ENCODE data around the gene USP47. TPM values are rescaled to one million over a fixed set of nuclear protein-coding genes. Genes with fewer than 3 reads are reported as not detected.

The USP47 gene
- total and polyA plus RNA-seq, 12 donors, result 36.9 to 107 (median 43.0) TPM

DNA sequence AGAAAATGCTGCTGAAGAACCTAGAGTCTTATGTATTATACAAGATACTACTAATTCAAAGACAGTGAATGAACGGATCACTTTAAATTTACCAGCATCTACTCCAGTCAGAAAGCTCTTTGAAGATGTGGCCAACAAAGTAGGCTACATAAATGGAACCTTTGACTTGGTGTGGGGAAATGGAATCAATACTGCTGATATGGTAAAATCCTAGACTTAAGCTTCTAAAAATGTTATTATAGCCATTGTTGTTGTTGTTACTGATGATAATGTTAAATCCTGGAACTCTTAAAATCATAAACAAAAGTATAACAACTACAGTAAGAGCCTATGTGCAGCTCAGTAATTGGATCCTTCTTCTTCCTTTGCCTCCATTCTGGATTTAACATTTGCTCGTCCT, 38.4 kb downstream of the USP47 start:
- intact Hi-C loops (cut with DNase I), result no loop called here
- H3K4me1 ChIP-seq (replicated peaks in 1 of 2), result peaks cover 0 to 19% of the 10 kb centered on the region in 2 donors
- no peak for TF ChIP-seq POLR2A (IDR thresholded peaks at IDR 0.05)
- TF ChIP-seq, protein P1, sequence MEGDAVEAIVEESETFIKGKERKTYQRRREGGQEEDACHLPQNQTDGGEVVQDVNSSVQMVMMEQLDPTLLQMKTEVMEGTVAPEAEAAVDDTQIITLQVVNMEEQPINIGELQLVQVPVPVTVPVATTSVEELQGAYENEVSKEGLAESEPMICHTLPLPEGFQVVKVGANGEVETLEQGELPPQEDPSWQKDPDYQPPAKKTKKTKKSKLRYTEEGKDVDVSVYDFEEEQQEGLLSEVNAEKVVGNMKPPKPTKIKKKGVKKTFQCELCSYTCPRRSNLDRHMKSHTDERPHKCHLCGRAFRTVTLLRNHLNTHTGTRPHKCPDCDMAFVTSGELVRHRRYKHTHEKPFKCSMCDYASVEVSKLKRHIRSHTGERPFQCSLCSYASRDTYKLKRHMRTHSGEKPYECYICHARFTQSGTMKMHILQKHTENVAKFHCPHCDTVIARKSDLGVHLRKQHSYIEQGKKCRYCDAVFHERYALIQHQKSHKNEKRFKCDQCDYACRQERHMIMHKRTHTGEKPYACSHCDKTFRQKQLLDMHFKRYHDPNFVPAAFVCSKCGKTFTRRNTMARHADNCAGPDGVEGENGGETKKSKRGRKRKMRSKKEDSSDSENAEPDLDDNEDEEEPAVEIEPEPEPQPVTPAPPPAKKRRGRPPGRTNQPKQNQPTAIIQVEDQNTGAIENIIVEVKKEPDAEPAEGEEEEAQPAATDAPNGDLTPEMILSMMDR (IDR thresholded peaks at IDR 0.05), result no peak
- no peak for DNase-seq
- no peaks in the 10 kb centered on the region for H3K9me3 ChIP-seq (replicated peaks in 1 of 3)
- peaks cover 0 to 9% of the 10 kb centered on the region in 2 donors for H3K36me3 ChIP-seq (replicated peaks in 1 of 2)
- H3K4me3 ChIP-seq, result no peak overlapping the region
- H3K27ac ChIP-seq, result no peak overlapping the region
- H3K27me3 ChIP-seq, result no peaks in the 10 kb centered on the region
- WGBS, 4 donors, result 89 to 93% (median 90%) methylated on average over 2 of the region's 2 CpGs

DNA sequence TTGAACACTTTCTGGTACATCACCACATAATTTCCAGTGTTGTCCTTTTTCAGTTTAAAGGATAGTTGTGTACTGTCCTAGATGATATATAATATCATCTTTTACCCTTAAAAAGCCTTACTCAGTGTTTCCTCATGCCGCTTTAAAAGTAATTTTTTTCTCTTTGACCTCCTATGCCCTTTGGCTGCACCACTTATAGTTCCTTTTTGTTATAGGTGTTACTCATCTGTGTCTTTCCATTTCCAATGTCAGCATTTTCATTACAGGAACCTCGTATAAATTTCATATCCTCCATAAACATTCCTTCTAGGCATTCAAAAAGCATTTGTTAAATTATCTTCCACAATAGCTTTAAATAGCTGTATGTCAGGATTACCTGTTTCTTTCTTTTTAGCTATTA, 40.8 kb downstream of the USP47 start:
- Histone ChIP-seq H3K36me3 (replicated peaks in 1 of 2) (peaks cover 0 to 26% of the 10 kb centered on the region in 2 donors), H3K27me3 (no peaks in the 10 kb centered on the region), H3K4me1 (replicated peaks in 1 of 2) (peaks cover 0 to 19% of the 10 kb centered on the region in 2 donors), H3K9me3 (replicated peaks in 1 of 3) (no peaks in the 10 kb centered on the region), H3K4me3 (no peak overlapping the region), H3K27ac (no peak overlapping the region)
- no peak for DNase-seq
- 39 to 71% (median 57%) methylated on average over 2 of the region's 2 CpGs for WGBS, 4 donors
- intact Hi-C loops (cut with DNase I), result no loop called here
- TF ChIP-seq, protein P1 (IDR thresholded peaks at IDR 0.05), result no peak
- TF ChIP-seq POLR2A (IDR thresholded peaks at IDR 0.05), result no peak

DNA sequence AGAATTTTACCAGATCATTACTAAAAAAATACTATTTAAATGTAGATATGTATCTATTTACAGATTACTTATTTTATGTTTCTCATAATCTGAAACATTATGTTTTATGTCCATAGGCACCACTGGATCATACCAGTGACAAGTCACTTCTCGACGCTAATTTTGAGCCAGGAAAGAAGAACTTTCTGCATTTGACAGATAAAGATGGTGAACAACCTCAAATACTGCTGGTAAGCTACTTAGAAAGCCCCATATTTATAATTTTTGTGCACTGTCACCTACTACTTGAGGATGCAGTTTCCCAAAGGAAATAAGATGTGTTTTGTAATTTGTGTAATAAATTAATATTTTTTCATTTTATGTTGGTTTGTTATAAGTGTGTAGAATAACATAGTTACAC, 42.6 kb downstream of the USP47 start:
- intact Hi-C loops (cut with DNase I), result no loop called here
- no peak for TF ChIP-seq POLR2A (IDR thresholded peaks at IDR 0.05)
- TF ChIP-seq, protein P1 (IDR thresholded peaks at IDR 0.05), result no peak
- DNase-seq, result no peak
- Histone ChIP-seq H3K4me1 (replicated peaks in 1 of 2) (peaks cover 0 to 19% of the 10 kb centered on the region in 2 donors), H3K4me3 (no peak overlapping the region), H3K27me3 (no peaks in the 10 kb centered on the region), H3K9me3 (replicated peaks in 1 of 3) (no peaks in the 10 kb centered on the region), H3K27ac (no peak overlapping the region), H3K36me3 (replicated peaks in 1 of 2) (peaks cover 0 to 26% of the 10 kb centered on the region in 2 donors)
- 86 to 95% (median 91%) methylated on average over 2 of the region's 2 CpGs for WGBS, 4 donors

DNA sequence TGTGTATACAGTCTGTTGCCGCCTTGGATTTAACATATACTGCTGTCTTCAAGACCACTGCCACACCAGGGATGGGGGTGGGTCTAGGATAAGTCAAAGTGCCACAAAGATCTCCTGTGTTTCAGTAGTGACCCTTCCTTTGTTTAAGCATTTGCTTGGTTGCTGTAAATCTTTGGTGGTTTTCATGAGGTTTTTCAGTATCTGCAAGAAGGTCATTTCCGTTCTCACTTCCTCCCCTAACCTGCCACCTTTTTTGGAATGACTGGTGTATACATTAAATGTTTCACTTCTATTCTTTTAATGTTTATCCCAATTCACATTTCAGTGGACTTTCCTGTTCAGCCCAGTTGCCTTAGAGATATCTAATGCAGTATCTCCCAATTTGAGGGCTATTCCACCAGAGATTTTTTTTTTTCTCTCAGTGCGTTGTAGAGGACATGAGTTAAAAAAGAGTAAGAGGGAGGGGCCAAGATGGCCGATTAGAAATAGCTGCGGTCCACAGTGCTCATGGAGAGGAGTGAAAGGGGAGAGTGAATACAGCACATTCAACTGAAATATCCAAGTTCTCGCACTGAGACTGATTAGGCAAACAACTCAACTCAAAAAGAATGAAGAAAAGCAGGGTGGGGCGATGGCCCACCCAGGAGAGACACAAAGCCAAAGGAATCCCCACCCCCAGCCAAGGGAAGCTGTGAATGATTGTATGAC, 43.2 kb downstream of the USP47 start:
- Histone ChIP-seq H3K36me3 (replicated peaks in 1 of 2) (peaks cover 0 to 26% of the 10 kb centered on the region in 2 donors), H3K27ac (no peak overlapping the region), H3K4me1 (replicated peaks in 1 of 2) (peaks cover 0 to 19% of the 10 kb centered on the region in 2 donors), H3K27me3 (no peaks in the 10 kb centered on the region), H3K9me3 (replicated peaks in 1 of 3) (no peaks in the 10 kb centered on the region), H3K4me3 (no peak overlapping the region)
- intact Hi-C loops (cut with DNase I), result no loop called here
- WGBS, 4 donors, result 95 to 97% (median 95%) methylated on average over 7 of the region's 7 CpGs
- DNase-seq, result no peak
- TF ChIP-seq POLR2A (IDR thresholded peaks at IDR 0.05), result no peak
- TF ChIP-seq, protein P1 (IDR thresholded peaks at IDR 0.05), result no peak
